Stimulated activated CD4-positive, alpha-beta T cell treated with anti-CD3 and anti-CD28 coated beads, Interleukin-12 subunit alpha, Interleukin-12 subunit beta, amount 100 ng/mL, for 48 hours (primary cell): Measurements from ENCODE around the gene TBC1D21.
"Not testable (repeated sequence)": the region's sequence is repeated elsewhere in the genome, so short reads cannot be mapped to it uniquely, and the experiment has no call there.

Source experiments
- DNase-seq, 3 donors: peaks; one replicate each; pipeline ENCODE4 v3.0.0-alpha.2; 2020; ENCODE audit warnings: low read depth in 2 of 3, low spot score in 1 of 3

Gene TBC1D21

DNA sequence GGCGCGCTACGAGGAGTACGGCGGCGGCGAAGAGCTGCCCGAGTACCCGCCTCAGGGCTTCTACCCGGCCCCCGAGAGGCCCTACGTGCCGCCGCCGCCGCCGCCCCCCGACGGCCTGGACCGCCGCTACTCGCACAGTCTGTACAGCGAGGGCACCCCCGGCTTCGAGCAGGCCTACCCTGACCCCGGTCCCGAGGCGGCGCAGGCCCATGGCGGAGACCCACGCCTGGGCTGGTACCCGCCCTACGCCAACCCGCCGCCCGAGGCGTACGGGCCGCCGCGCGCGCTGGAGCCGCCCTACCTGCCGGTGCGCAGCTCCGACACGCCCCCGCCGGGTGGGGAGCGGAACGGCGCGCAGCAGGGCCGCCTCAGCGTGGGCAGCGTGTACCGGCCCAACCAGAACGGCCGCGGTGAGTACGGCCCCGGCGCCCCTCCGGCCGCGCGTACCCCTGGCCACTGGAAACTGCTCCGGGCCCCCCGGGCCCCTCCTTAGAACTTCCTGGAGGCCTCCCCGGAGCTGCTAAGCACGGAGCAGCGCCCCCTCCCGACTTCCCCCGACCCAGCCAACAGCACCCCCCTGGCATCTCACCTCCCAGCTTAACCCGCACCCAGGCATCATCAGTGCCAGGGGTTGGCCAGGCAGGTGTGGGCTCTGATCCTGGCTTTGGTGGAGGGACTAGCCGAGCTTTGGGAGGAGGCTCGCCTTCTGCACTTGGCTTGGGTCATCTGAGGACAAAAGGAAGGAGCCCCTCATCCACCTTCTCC lies 54.3 kb downstream of the TBC1D21 start:
- DNase-seq = peak; percentile 36 to 72 (median 66)

DNA sequence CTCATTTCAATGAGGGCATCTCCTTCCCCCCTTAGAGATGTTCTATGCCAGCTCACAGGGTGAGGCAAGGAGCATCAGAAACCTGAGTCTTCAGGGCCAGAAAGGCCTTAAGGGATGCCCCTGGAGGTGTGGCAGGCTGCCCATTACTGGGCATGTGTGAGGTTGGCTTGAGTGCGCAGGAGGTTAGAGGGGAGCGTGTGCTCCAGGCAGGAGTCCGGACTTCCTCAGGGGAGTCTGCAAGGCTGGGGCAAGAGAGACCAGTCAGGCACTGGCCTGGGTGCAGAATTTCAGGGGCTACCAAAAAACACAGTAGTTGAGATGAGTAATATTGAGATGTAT lies 54.8 kb downstream of the TBC1D21 start:
- no peak for DNase-seq

DNA sequence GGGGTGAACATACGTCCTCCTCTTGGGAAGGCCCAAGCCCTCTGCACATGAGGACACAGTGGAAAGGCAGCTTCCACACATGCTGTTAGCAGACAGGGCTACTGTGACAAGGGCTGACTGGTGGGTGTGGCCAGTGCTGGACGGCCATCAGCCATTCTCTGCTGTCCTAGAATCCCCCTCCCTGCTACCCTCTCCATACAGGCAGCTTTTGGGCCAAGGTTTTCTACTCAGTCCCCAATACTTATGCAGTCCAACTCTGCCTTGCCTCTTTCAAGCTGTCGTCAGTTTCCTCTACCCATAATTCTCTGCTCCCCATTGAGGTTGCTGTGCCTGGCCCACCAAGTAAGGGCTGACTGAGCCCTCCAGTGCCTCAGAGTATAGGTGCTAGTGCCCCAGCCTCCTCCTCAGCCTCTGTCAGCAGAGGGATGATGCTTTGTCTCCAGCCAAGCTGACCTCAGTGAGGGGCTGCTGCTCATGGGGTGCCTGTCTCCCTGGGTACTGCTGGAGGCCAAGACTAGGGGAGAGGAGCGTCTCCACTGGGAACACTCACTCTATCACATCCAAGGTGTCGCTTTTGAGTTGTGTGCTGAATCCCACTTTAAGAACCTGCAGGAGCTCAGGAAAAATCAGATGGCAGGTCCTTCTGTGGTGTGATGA lies 55.7 kb downstream of the TBC1D21 start:
- no peak for DNase-seq

DNA sequence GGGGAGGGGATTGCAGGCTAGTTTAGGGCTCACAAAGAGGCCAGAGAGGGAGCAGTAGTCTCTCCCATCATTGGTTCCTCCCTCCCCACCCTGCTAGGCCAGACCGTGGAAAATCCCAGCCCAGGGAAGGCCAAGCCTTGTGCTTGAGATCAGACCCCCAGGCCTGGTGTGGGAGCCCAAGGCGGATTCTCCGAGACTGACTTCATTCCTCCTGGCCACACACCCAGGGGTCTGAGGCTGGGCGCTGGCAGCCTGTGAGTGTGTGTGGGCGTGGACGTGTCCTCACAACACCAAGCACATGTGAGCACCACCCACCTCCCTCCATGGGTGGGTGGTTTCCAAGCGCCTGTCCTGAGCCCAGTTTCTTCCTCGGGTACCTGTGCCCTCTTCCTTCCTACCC lies 57.0 kb downstream of the TBC1D21 start:
- DNase-seq = no peak

DNA sequence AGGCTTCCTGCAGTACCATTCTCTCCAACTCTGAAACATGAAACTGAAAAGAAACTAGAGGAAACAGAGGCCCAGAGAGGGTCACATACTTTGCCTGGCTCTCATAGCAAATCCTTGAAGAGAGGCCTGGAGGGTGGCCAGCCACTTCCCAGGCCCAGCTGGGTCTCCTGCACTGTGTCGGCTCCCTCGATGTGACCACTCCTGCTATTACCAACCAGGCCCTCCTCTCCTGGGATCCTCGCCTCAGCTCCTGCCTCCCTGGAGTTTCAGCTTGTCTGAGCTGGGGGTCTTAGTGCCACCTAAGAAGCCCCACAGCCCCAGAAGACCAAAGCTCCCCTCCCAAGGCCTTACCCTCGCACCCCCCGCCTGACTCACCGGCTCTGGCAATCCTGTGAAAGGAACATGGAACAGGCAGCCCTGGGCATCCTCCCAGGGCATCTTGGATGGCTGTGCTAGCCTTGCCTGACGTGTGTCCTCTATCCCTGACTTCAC lies 57.5 kb downstream of the TBC1D21 start:
- DNase-seq = no peak

DNA sequence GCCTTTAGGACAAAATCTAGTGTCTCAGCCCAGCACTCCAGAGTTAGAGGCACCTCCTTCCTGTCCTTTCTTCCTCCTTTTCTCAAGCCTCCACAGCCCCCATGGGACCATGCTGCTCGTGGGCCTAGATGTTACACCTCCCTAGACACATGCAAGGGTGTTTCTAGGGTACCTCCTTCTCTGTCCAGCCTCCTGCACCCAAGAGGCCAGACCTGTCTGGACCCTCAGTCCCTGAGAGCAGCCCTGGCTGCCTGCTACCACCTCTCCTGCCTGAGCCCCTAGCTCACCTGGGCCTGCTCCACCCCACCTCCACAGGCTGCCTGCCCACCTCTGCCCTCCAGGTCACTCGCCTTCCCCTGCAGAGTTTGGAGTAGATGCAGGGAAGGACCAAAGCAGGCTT lies 58.1 kb downstream of the TBC1D21 start:
- DNase-seq = no peak

DNA sequence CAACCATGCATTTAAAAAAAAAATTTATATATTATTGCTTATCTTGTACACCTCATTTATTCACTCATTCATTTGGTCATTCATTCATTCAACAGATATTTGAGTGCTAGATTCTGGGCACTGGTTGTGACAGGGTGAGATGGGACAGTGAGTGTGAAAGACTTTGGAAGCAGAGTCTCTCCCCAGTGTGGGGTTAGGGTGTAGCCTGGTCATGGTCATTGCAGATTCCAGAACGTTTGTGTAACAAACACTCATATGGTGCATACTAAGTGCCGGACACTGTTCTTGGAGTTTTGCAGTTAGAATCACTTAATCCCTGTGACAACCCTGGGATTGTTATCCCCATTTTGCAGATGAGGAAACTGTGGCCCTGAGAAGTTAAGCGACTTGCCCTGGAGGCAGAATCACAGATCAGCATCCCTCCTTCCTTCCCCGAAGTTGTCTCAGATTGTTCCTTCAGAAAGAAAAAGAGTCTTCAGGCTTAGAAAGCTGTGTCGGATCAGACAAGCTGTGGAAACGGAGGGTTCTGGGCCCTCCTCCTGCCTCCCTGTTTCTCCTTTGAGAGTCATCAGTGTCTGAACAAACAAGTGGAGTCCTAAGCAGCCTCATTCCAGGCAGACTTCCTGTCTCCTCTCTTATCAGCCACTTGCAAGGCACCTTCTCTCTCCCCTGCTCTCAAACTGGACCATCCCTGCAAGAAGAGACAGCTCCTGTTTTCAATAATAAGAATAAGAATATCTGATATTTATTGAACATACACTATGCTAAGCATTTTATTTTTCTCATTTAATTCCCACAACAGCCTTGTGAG lies 59.2 kb downstream of the TBC1D21 start:
- no peak for DNase-seq

DNA sequence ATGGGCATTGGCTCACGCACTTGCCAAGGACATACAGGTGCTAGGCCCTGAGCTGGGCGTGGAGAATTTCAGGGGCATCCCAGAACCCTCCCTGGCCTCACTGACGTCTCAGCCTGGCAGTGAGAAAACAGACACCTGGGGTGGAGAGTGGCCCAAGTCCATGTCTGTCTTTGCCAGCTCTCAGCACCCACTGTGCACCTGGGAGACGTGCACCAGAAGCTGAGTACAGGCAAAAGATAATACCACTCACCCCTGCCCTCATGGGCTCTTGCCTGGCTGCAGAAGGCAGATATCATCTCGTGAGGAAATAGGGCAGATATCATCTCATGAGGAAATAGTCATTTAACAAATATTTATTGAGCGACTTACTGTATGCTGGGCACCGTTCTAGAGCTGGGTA lies 60.9 kb downstream of the TBC1D21 start:
- no peak for DNase-seq

DNA sequence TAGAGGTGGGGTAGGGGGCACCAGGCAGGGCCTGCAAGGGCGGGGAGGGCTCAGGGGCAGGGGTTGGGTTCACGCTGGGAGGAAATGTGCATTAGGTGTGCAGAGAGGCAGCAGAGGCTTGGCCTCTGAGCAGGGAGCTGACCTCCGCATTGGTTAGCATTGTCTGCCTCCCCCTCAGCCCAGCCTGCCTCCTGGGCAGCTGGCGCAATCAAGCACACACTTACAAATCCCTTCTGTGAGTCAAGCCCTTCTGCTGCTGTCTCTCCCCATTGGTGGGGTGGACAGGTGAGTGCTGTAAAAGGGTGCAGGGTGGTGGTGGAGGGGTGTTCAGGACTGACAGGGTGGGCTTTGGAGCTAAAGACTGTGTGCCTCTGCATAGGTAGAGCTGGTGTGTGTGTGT lies 62.2 kb downstream of the TBC1D21 start:
- DNase-seq = no peak

GRCh38 chr15:73936181-73936580 lies 62.8 kb downstream of the TBC1D21 start:
- no peak for DNase-seq

GRCh38 chr15:73936588-73937290 lies 63.4 kb downstream of the TBC1D21 start:
- no peak for DNase-seq

GRCh38 chr15:73937296-73937695 lies 63.9 kb downstream of the TBC1D21 start:
- no peak for DNase-seq

GRCh38 chr15:73937726-73938125 lies 64.4 kb downstream of the TBC1D21 start:
- no peak for DNase-seq

DNA sequence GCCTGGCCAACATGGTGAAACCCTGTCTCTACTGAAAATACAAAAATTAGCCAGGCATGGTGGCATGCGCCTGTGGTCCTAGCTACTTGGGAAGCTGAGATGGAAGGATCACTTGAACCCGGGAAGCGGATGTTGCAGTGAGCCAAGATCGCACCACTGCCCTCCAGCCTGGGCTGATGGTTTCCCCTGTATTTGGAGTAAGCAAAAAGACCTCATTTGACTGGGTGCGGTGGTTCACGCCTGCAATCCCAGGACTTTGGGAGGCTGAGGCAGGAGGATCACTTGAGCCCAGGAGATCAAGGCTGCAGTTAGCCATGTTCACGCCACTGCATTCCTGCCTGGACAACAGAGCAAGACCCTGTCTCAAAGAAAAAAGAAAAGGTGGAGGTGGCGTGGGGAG lies 65.2 kb downstream of the TBC1D21 start:
- not testable (repeated sequence) for DNase-seq
